PFSK-1 (cell line): ENCODE measurements around the gene SYNGAP1.

Source experiments
- FOXP2 ChIP-seq: optimal IDR thresholded peaks from 2 replicates; pipeline ENCODE3; 2011; ENCODE audit warnings: borderline replicate concordance, control low read depth, inconsistent platforms; ENCODE audit not compliant: insufficient read depth; ENCODE audit errors: extremely low read length, extremely low read depth
- POLR2AphosphoS5 ChIP-seq: IDR thresholded peaks from 2 replicates; pipeline ENCODE4 v1.6.1; 2012; ENCODE audit warnings: low read depth, mild to moderate bottlenecking, control low read depth, low read length, moderate library complexity
- REST ChIP-seq, 2 experiments: IDR thresholded peaks; 2 replicates each; pipeline versions ENCODE4 v1.6.1 to v1.8.0; 2011 to 2012; ENCODE audit warnings: low read depth in 2 of 2, low read length in 2 of 2, control low read depth in 1 of 2, inconsistent platforms in 1 of 2, mild to moderate bottlenecking in 1 of 2, moderate library complexity in 1 of 2; ENCODE audit not compliant: insufficient read depth in 1 of 2
- SIN3A ChIP-seq: IDR thresholded peaks from 2 replicates; pipeline ENCODE4 v1.6.1; 2012; ENCODE audit warnings: mild to moderate bottlenecking, low read length, moderate library complexity, borderline replicate concordance; ENCODE audit not compliant: insufficient read depth
- TAF1 ChIP-seq: IDR thresholded peaks from 2 replicates; pipeline ENCODE4 v1.6.1; 2012; ENCODE audit warnings: low read length, control low read depth, borderline replicate concordance; ENCODE audit not compliant: insufficient read depth

SYNGAP1 gene

GRCh38 chr6:33456156-33456555 lies 36.3 kb downstream of the SYNGAP1 start:
- TF ChIP-seq REST (IDR thresholded peaks at IDR 0.05; ENCODE audit: insufficient read depth in 1 of 2, low read depth in 2 of 2, low read length in 2 of 2), result no peak

GRCh38 chr6:33458676-33459075 lies 38.8 kb downstream of the SYNGAP1 start:
- no peak for TF ChIP-seq REST (IDR thresholded peaks at IDR 0.05; ENCODE audit: insufficient read depth in 1 of 2, low read depth in 2 of 2, low read length in 2 of 2)
- TF ChIP-seq FOXP2, result no peak
- no peak for TF ChIP-seq SIN3A
- TF ChIP-seq TAF1, result no peak
- TF ChIP-seq POLR2AphosphoS5, result no peak

GRCh38 chr6:33459226-33459625 lies 39.4 kb downstream of the SYNGAP1 start:
- TF ChIP-seq TAF1 (no peak), REST (IDR thresholded peaks at IDR 0.05; ENCODE audit: insufficient read depth in 1 of 2, low read depth in 2 of 2, low read length in 2 of 2) (no peak), SIN3A (no peak), FOXP2 (no peak), POLR2AphosphoS5 (no peak)

GRCh38 chr6:33466075-33466735 lies 46.3 kb downstream of the SYNGAP1 start:
- no peak for TF ChIP-seq REST (IDR thresholded peaks at IDR 0.05; ENCODE audit: insufficient read depth in 1 of 2, low read depth in 2 of 2, low read length in 2 of 2)
- no peak for TF ChIP-seq SIN3A
- TF ChIP-seq TAF1, result no peak

- TF ChIP-seq POLR2AphosphoS5, result no peak
- TF ChIP-seq REST (IDR thresholded peaks at IDR 0.05; ENCODE audit: insufficient read depth in 1 of 2, low read depth in 2 of 2, low read length in 2 of 2), result no peak
- no peak for TF ChIP-seq SIN3A
- no peak for TF ChIP-seq TAF1
- TF ChIP-seq FOXP2, result no peak
Measured at GRCh38 chr6:33467091-33467490, 47.2 kb downstream of the SYNGAP1 start.
